Choroid plexus epithelial cell (primary cell): ENCODE results near the gene MEFV.
"Not testable (repeated sequence)": the region's sequence is repeated elsewhere in the genome, so short reads cannot be mapped to it uniquely, and the experiment has no call there.

Source experiments
- DNase-seq: peaks from one replicate; pipeline ENCODE4 v3.0.0-alpha.2; 2010; ENCODE audit warnings: low read depth
- H3K4me3 ChIP-seq: 2 replicates; pipeline ENCODE4 v1.5.1; 2011; ENCODE audit warnings: low read depth, mild to moderate bottlenecking, control low read depth, low read length, moderate library complexity
- CTCF ChIP-seq: conservative IDR thresholded peaks from 2 replicates; pipeline ENCODE4 v1.5.1; 2011; ENCODE audit warnings: low read depth, mild to moderate bottlenecking, control low read depth, inconsistent platforms, low read length, moderate library complexity

The MEFV gene

GRCh38 chr16:3202903-3203539 lies 53.4 kb downstream of the MEFV start:
- TF ChIP-seq CTCF = no peak
- H3K4me3 ChIP-seq = no peak overlapping the region
- no peak for DNase-seq

DNA sequence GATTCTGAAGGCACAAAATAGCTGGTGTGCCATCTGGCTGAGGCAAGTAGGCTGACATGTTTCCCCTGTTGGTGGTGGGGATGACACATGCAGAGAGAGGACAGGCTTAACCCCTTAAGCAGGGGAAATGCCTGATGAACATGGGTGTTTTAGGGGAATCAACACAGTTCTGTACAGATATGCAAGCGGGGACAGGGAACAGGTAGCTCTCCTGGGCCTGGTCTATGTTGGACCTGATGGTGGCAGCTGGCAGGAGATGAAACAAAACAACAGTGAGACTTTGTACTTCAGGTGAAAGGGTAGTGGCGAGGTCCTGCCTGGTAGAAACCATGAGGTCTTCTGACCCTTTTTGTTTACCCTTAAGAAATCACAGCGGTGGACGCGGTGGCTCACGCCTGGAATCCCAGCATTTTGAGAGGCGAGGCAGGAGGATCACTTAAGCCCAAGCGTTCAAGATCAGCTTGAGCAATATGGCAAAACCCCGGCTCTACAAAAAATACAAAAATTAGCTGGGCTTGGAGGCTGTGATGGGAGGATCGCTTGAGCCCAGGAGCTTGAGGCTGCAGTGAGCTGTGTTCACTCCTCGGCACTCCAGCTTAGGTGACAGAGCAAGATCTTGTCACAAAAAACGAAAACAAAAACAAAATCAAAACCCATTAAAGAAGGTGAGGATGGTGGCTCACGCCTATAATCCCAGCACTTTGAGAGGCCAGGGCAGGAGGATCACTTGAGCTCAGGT lies 57.9 kb downstream of the MEFV start:
- DNase-seq = no peak
- TF ChIP-seq CTCF = no peak

DNA sequence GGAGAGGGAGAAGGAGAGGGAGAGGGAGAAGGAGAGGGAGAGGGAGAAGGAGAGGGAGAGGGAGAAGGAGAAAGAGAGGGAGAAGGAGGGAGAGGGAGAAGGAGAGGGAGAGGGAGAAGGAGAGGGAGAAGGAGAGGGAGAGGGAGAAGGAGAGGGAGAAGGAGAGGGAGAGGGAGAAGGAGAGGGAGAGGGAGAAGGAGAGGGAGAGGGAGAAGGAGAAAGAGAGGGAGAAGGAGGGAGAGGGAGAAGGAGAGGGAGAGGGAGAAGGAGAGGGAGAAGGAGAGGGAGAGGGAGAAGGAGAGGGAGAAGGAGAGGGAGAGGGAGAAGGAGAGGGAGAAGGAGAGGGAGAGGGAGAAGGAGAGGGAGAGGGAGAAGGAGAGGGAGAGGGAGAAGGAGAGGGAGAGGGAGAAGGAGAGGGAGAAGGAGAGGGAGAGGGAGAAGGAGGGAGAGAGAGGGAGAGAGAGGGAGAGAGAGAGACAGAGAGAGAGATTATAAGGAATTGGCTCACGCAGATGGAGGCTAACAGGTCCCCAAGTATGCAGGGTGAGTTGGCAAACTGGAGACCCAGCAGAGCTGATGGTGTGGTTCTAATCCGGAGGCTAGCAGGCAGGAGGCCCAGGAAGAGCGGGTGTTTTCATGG lies 58.6 kb downstream of the MEFV start:
- not testable (repeated sequence) for DNase-seq, H3K4me3 ChIP-seq

More for the DNA sequence above, 57.9 kb downstream of the MEFV start:
- no peak overlapping the region for H3K4me3 ChIP-seq

DNA sequence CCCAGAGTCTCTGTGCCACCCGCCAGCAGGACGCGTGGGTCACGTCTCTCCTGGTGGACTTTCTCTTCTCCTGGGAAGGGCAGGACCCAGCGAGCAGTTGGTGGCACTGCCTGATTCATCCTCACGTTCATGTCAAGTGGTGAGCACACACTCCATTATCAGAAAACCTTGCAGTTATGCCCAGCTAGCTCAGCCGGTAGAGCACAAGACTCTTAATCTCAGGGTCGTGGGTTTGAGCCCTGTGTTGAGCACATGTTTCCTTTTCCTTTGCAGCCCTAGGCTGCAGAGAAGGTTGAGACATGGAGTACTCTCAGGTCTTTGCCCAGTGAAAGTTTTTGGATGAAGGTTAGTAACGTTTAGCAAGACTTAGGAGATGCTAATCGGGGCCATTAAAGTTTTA lies 60.5 kb downstream of the MEFV start:
- no peak for DNase-seq
- TF ChIP-seq CTCF = no peak
- H3K4me3 ChIP-seq = no peak overlapping the region

DNA sequence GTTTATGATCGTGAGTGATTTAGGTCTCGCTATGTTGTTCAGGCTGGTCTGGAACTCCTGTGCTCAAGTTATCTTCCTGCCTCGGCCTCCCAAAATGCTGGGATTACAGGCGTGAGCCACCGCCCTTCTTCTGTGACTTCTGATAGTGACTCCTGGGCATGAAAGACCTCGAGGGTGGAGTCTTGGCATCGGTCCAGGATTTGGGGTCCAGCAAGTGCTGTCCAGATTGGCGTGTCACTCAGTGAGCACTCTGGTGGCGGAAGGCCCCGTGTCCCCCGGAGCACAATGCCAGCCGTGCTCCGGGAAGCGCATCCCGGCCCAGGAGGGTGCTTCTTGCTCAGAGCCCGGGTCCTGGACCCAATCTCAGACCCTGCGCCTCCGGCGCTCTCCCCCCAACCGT lies 61.6 kb downstream of the MEFV start:
- no peak for TF ChIP-seq CTCF
- H3K4me3 ChIP-seq = no peak overlapping the region
- DNase-seq = no peak

DNA sequence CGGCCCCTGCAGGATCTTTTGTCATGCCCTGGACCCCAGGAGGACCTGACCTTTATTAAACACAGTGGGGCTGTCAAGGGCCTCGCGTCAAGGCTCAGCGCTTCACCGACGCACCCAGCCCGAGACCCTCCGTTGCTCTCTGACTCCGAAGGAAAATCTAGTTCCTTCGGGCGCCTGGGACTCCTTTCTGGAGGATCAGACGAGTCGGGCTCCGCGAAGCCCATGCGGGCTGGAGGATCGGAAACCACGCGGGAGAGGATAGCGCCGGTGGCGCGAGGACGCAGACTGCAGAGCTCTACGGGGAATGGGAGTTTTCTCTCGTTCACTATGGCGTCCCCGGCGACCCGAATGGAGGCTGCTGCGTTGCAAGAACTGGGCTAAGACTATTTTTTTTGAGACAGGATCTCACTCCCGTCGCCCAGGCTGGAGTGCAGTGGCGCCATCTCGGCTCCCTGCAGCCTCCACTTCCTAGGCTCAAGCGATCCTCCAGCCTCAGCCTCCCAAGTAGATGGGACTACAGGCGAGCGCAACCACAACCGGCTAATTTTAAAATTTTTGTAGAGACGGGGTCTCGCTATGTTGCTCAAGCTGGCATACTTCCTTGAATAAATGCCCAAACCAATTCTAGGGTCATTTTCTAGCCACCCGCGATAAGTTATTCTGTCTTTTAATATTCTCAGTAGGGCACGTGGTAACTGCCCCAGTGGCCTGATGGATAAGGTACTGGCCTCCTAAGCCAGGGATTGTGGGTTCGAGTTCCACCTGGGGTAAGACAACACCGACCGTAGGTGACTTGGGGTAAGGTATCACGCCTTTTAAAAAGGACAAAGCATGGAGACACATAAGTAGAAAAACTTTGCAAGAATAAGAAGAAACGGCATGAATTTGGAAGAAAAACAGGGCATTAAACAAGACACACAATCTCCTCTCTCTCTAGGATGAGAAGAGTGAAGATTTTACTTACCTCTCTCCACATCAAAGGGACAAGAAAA lies 62.9 kb downstream of the MEFV start:
- H3K4me3 ChIP-seq = no peak overlapping the region
- no peak for TF ChIP-seq CTCF
- no peak for DNase-seq
